GM23338 (cell line): ENCODE data around the gene CTNNA3. TPM values are rescaled to one million over a fixed set of nuclear protein-coding genes. Genes with fewer than 3 reads are reported as not detected.
"Not testable (repeated sequence)": the region's sequence is repeated elsewhere in the genome, so short reads cannot be mapped to it uniquely, and the experiment has no call there.

ENCODE experiments used
- ATAC-seq: fragments of 200-7000 bp; cut with Tn5 transposase; 3 replicates; pipeline ENCODE4 v1.9.1; 2020
- DNase-seq: peaks from one replicate; pipeline ENCODE4 v3.0.0-alpha.2; 2015; ENCODE audit warnings: low spot score
- H2AFZ ChIP-seq: fragments of 200-600 bp; sonication (generic); 2 replicates; pipeline ENCODE4 v1.8.0; 2016; ENCODE audit warnings: antibody characterized with exemption, mild to moderate bottlenecking, moderate library complexity
- H3F3A ChIP-seq: fragments of 200-600 bp; sonication (generic); replicated peaks from 2 replicates; pipeline ENCODE4 v1.8.0; 2017; ENCODE audit warnings: antibody characterized with exemption, mixed run types, low read depth
- H3K27ac ChIP-seq: fragments of 200-600 bp; sonication (generic); 2 replicates; pipeline ENCODE4 v1.6.1; 2016; ENCODE audit warnings: low read depth
- H3K27me3 ChIP-seq: fragments of 200-600 bp; sonication (generic); 2 replicates; pipeline ENCODE4 v1.8.0; 2016; ENCODE audit warnings: mild to moderate bottlenecking, mixed run types, moderate library complexity; ENCODE audit not compliant: insufficient read depth
- H3K36me3 ChIP-seq: fragments of 200-600 bp; sonication (generic); 2 replicates; pipeline ENCODE4 v1.8.0; 2016; ENCODE audit warnings: mild to moderate bottlenecking; ENCODE audit not compliant: insufficient read depth
- H3K4me1 ChIP-seq: fragments of 200-600 bp; sonication (generic); 2 replicates; pipeline ENCODE4 v1.8.0; 2016; ENCODE audit warnings: mild to moderate bottlenecking, moderate library complexity; ENCODE audit not compliant: insufficient read depth
- H3K4me2 ChIP-seq: fragments of 200-600 bp; sonication (generic); 2 replicates; pipeline ENCODE4 v1.7.1; 2017; ENCODE audit warnings: mixed run types
- H3K4me3 ChIP-seq: fragments of 200-600 bp; sonication (generic); 2 replicates; pipeline ENCODE4 v1.6.1; 2016; ENCODE audit warnings: mixed run types
- H3K79me2 ChIP-seq: fragments of 200-600 bp; sonication (generic); replicated peaks from 2 replicates; pipeline ENCODE4 v1.8.0; 2017; ENCODE audit warnings: mild to moderate bottlenecking; ENCODE audit not compliant: insufficient read depth
- H3K9me2 ChIP-seq: fragments of 200-600 bp; sonication (generic); 2 replicates; pipeline ENCODE4 v1.8.0; 2017; ENCODE audit not compliant: insufficient read depth
- H4K20me1 ChIP-seq: fragments of 200-600 bp; sonication (generic); replicated peaks from 2 replicates; pipeline ENCODE4 v1.8.0; 2017; ENCODE audit warnings: mild to moderate bottlenecking; ENCODE audit not compliant: insufficient read depth
- H3K27ac Mint-ChIP-seq: 2 replicates; pipeline ENCODE4 v1.8.0; 2020; ENCODE audit warnings: inconsistent platforms, mild to moderate bottlenecking, moderate library complexity, mixed read lengths
- H3K27me3 Mint-ChIP-seq: 3 replicates; pipeline ENCODE4 v1.8.0; 2022; ENCODE audit warnings: low read depth, mild to moderate bottlenecking, moderate library complexity, mixed read lengths, inconsistent platforms; ENCODE audit not compliant: insufficient read depth, poor library complexity
- H3K36me3 Mint-ChIP-seq: 3 replicates; pipeline ENCODE4 v1.8.0; 2021; ENCODE audit warnings: low read depth, mild to moderate bottlenecking, inconsistent platforms, moderate library complexity, mixed read lengths
- H3K4me1 Mint-ChIP-seq: 3 replicates; pipeline ENCODE4 v1.8.0; 2020; ENCODE audit warnings: mild to moderate bottlenecking, inconsistent platforms, mixed read lengths
- H3K4me3 Mint-ChIP-seq: 3 replicates; pipeline ENCODE4 v1.8.0; 2021; ENCODE audit warnings: moderate library complexity, mild to moderate bottlenecking, inconsistent platforms, mixed read lengths
- H3K9me3 Mint-ChIP-seq: 3 replicates; pipeline ENCODE4 v1.8.0; 2020; ENCODE audit warnings: moderate library complexity, mild to moderate bottlenecking, inconsistent platforms, mixed read lengths
- EZH2 ChIP-seq: fragments of 200-600 bp; sonication (generic); IDR thresholded peaks from one replicate; pipeline ENCODE4 v1.8.0; 2017; ENCODE audit warnings: antibody characterized with exemption, mild to moderate bottlenecking, low read depth; ENCODE audit not compliant: unreplicated experiment
- POLR2AphosphoS5 ChIP-seq: IDR thresholded peaks from 2 replicates; pipeline ENCODE4 v1.6.1; 2016; ENCODE audit warnings: antibody characterized with exemption, low read depth
- REST ChIP-seq: IDR thresholded peaks from one replicate; pipeline ENCODE4 v1.6.1; 2018; ENCODE audit warnings: antibody characterized with exemption; ENCODE audit not compliant: unreplicated experiment
- ZNF331 ChIP-seq: fragments of 250-450 bp; sonication (Bioruptor Pico); IDR thresholded peaks from 2 replicates; pipeline ENCODE4 v1.5.0; 2020; ENCODE audit warnings: low read depth, mild to moderate bottlenecking, moderate library complexity
- polyA plus RNA-seq: library from polyadenylated mRNA; unstranded; fragments of >200 nt; fragmentation: Nextera tagmentation; extraction: Ambion mirVana; gene quantifications from 2 replicates; pipeline ENCODE4 v1.2.1, GENCODE V29; 2016
- total RNA-seq: library from RNA; depleted of rRNA; stranded (reverse); fragments of >200 nt; shearing (Covaris generic); gene quantifications from 2 replicates; pipeline ENCODE4 v1.2.3, GENCODE V29; 2014
- TF ChIP-seq, protein P1 (sequence below): fragments of 250-450 bp; sonication (Bioruptor Pico); IDR thresholded peaks from 2 replicates; pipeline ENCODE4 v1.5.0; 2020; ENCODE audit warnings: mild to moderate bottlenecking, moderate library complexity

Gene CTNNA3
- total and polyA plus RNA-seq, 2 experiments from 2014 or later: 0.71 to 3.3 TPM

DNA sequence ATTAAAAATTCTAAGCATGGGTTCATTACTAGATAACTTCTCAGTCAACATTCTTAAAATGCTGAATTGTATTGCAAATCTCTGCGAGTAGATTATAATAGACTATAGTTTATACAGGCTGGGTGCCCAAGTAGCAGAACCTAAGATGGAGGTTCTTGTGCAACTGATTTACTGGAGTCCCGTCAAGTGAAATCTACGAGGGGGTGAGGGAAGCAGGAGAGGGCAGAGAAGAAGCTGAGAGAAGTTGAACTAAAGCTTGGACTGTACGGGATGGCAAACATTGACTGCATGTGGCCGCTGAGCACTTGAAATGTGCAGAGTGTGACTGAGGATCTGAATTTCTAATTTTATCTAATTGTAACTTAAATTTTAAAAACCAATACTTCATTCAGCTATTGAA lies 124.5 kb downstream of the CTNNA3 start (continued):
- TF ChIP-seq, protein P1, sequence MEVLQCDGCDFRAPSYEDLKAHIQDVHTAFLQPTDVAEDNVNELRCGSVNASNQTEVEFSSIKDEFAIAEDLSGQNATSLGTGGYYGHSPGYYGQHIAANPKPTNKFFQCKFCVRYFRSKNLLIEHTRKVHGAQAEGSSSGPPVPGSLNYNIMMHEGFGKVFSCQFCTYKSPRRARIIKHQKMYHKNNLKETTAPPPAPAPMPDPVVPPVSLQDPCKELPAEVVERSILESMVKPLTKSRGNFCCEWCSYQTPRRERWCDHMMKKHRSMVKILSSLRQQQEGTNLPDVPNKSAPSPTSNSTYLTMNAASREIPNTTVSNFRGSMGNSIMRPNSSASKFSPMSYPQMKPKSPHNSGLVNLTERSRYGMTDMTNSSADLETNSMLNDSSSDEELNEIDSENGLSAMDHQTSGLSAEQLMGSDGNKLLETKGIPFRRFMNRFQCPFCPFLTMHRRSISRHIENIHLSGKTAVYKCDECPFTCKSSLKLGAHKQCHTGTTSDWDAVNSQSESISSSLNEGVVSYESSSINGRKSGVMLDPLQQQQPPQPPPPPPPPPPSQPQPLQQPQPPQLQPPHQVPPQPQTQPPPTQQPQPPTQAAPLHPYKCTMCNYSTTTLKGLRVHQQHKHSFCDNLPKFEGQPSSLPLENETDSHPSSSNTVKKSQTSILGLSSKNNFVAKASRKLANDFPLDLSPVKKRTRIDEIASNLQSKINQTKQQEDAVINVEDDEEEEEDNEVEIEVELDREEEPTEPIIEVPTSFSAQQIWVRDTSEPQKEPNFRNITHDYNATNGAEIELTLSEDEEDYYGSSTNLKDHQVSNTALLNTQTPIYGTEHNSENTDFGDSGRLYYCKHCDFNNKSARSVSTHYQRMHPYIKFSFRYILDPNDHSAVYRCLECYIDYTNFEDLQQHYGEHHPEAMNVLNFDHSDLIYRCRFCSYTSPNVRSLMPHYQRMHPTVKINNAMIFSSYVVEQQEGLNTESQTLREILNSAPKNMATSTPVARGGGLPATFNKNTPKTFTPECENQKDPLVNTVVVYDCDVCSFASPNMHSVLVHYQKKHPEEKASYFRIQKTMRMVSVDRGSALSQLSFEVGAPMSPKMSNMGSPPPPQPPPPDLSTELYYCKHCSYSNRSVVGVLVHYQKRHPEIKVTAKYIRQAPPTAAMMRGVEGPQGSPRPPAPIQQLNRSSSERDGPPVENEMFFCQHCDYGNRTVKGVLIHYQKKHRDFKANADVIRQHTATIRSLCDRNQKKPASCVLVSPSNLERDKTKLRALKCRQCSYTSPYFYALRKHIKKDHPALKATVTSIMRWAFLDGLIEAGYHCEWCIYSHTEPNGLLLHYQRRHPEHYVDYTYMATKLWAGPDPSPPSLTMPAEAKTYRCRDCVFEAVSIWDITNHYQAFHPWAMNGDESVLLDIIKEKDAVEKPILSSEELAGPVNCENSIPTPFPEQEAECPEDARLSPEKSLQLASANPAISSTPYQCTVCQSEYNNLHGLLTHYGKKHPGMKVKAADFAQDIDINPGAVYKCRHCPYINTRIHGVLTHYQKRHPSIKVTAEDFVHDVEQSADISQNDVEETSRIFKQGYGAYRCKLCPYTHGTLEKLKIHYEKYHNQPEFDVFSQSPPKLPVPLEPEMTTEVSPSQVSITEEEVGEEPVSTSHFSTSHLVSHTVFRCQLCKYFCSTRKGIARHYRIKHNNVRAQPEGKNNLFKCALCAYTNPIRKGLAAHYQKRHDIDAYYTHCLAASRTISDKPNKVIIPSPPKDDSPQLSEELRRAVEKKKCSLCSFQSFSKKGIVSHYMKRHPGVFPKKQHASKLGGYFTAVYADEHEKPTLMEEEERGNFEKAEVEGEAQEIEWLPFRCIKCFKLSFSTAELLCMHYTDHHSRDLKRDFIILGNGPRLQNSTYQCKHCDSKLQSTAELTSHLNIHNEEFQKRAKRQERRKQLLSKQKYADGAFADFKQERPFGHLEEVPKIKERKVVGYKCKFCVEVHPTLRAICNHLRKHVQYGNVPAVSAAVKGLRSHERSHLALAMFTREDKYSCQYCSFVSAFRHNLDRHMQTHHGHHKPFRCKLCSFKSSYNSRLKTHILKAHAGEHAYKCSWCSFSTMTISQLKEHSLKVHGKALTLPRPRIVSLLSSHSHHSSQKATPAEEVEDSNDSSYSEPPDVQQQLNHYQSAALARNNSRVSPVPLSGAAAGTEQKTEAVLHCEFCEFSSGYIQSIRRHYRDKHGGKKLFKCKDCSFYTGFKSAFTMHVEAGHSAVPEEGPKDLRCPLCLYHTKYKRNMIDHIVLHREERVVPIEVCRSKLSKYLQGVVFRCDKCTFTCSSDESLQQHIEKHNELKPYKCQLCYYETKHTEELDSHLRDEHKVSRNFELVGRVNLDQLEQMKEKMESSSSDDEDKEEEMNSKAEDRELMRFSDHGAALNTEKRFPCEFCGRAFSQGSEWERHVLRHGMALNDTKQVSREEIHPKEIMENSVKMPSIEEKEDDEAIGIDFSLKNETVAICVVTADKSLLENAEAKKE (CRISPR knock-in tag): no peak
- no peak for TF ChIP-seq EZH2
- no peak for TF ChIP-seq ZNF331 (CRISPR knock-in tag)
- no peak for TF ChIP-seq REST
- TF ChIP-seq POLR2AphosphoS5: no peak

DNA sequence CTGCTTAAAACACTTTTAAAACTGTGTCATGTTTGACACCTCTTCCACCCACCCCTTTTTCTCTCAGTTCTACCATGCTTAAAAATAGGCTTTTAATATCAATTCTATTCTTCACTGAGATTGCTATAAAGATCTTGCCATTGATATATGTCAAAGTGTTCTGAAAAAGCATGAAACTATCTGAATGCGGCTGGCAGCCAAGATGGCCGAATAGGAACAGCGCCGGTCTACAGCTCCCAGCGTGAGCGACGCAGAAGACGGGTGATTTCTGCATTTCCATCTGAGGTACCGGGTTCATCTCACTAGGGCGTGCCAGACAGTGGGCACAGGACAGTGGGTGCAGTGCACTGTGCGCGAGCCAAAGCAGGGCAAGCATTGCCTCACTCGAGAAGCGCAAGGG lies 137.7 kb downstream of the CTNNA3 start:
- H2AFZ ChIP-seq, ATAC-seq, H3K79me2 ChIP-seq, H3K4me3 Mint-ChIP-seq, H3K27ac Mint-ChIP-seq, H3K4me2 ChIP-seq, H3K4me1 ChIP-seq, H3K4me1 Mint-ChIP-seq, H3K36me3 ChIP-seq, H3K27me3 Mint-ChIP-seq, H3F3A ChIP-seq, H3K9me2 ChIP-seq, H3K27me3 ChIP-seq, H3K4me3 ChIP-seq, H3K27ac ChIP-seq, DNase-seq, H4K20me1 ChIP-seq: not testable (repeated sequence)
- Mint-ChIP-seq H3K9me3 (peaks cover 49% of the 10 kb centered on the region), H3K36me3 (peaks cover 20% of the 10 kb centered on the region)
